ENCODE measurements around the gene COMMD3. TPM values are rescaled to one million over a fixed set of nuclear protein-coding genes. Genes with fewer than 3 reads are reported as not detected.

COMMD3 gene
- total and polyA plus RNA-seq, 2 of the 8 experiments (the other 6 are each of a cell fraction or from before 2014, with no cell fraction given), result 2.3 to 2.7 TPM

DNA sequence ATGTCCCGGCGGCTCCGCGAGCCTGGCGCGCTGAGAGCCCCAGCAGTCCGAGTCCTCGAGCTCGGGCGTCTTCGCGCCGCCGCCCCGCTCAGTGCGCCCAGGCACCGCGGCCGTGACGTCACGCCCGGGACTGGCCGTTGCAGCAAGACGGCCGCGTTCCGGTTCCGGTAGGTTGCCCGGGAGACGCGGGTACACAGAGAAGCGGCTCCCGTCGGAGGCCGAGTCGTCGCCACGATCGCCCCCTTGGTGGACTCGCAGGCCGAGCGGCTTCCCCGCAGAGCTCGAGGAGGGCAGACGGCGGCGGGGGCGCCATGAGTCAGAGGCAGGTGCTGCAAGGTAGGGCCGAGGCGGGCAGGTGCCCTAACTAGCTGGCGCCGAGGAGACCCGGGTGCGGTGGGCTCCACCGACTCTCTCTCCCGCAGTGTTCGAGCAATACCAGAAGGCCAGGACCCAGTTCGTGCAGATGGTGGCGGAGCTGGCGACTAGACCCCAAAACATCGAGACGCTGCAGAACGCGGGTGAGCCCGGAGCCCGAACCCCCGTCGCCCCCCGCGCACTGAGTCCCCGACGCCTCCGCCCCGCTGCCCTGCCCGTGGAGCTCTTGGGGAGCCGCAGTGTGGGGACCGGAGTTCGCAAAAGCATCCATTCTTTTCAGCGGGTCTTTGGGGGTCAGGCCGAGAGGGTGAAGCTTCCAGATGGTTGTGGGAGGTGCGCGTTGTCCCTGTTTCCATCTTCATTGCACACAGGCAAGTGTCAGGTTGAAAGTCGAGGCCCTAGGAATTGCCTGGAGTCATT lies 29.3 kb downstream of the COMMD3 start, which contains the start of gene SPAG6 (continued):
- TF ChIP-seq ZNF274 (IDR thresholded peaks at IDR 0.05; ENCODE audit: borderline replicate concordance, extremely low read depth, low read length) (no peak), EP300 (IDR thresholded peaks at IDR 0.05; ENCODE audit: borderline replicate concordance in 1 of 2, low read depth in 2 of 2, low read length in 2 of 2) (no peak; a peak in 1 of 3 replicates), NANOG (IDR thresholded peaks at IDR 0.05; ENCODE audit: insufficient read depth, low read depth, low read length, poor library complexity, severe bottlenecking) (no peak), BCL11A (IDR thresholded peaks at IDR 0.05; ENCODE audit: low read depth in 2 of 2, low read length in 2 of 2) (no peak), GABPA (IDR thresholded peaks at IDR 0.05; ENCODE audit: borderline replicate concordance, insufficient read depth, low read length) (peak; percentile 83; the same call in 1 of the 2 replicates), EZH2 (IDR thresholded peaks at IDR 0.05; ENCODE audit: low read depth, low read length, severe bottlenecking) (peak; percentile 82), JUN (IDR thresholded peaks at IDR 0.05; ENCODE audit: low read depth, low read length) (no peak), FOSL1 (IDR thresholded peaks at IDR 0.05; ENCODE audit: insufficient read depth, low read depth, low read length) (no peak), CBX8 (IDR thresholded peaks at IDR 0.05; ENCODE audit: borderline replicate concordance, low read depth, low read length) (no peak), CBX5 (IDR thresholded peaks at IDR 0.05; ENCODE audit: low read depth, low read length) (no peak), POLR2AphosphoS5 (IDR thresholded peaks at IDR 0.05; ENCODE audit: low read depth, low read length) (no peak), TBP (IDR thresholded peaks at IDR 0.05; ENCODE audit: low read depth, low read length) (no peak), SP4 (IDR thresholded peaks at IDR 0.05; ENCODE audit: low read length) (no peak), RAD21 (IDR thresholded peaks at IDR 0.05 in 1 of 2, conservative IDR thresholded peaks at IDR 0.05 in 1 of 2; ENCODE audit: low read depth in 2 of 2, low read length in 2 of 2) (peak in 1 of 2 experiments; percentile 8; a peak in 1 of 4 replicates)
- TF ChIP-seq, protein P1, sequence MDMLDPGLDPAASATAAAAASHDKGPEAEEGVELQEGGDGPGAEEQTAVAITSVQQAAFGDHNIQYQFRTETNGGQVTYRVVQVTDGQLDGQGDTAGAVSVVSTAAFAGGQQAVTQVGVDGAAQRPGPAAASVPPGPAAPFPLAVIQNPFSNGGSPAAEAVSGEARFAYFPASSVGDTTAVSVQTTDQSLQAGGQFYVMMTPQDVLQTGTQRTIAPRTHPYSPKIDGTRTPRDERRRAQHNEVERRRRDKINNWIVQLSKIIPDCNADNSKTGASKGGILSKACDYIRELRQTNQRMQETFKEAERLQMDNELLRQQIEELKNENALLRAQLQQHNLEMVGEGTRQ (IDR thresholded peaks at IDR 0.05; ENCODE audit: low read length), result no peak
- TF ChIP-seq, protein P2, sequence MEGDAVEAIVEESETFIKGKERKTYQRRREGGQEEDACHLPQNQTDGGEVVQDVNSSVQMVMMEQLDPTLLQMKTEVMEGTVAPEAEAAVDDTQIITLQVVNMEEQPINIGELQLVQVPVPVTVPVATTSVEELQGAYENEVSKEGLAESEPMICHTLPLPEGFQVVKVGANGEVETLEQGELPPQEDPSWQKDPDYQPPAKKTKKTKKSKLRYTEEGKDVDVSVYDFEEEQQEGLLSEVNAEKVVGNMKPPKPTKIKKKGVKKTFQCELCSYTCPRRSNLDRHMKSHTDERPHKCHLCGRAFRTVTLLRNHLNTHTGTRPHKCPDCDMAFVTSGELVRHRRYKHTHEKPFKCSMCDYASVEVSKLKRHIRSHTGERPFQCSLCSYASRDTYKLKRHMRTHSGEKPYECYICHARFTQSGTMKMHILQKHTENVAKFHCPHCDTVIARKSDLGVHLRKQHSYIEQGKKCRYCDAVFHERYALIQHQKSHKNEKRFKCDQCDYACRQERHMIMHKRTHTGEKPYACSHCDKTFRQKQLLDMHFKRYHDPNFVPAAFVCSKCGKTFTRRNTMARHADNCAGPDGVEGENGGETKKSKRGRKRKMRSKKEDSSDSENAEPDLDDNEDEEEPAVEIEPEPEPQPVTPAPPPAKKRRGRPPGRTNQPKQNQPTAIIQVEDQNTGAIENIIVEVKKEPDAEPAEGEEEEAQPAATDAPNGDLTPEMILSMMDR (IDR thresholded peaks at IDR 0.05; ENCODE audit: control extremely low read depth in 1 of 3, insufficient read depth in 1 of 3, low read depth in 1 of 3, low read length in 3 of 3), result peak in 1 of 3 experiments; percentile 3; a peak in 1 of 4 replicates
- TF ChIP-seq, protein P3, sequence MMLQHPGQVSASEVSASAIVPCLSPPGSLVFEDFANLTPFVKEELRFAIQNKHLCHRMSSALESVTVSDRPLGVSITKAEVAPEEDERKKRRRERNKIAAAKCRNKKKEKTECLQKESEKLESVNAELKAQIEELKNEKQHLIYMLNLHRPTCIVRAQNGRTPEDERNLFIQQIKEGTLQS (IDR thresholded peaks at IDR 0.05; ENCODE audit: insufficient read depth, low read depth, low read length), result no peak

All from H1 (cell line).